Neural cell (in vitro differentiated cells): ENCODE results near the gene GASK1A.

Experiments used
- EP300 ChIP-seq: fragments of 450-650 bp; conservative IDR thresholded peaks from 2 replicates; pipeline ENCODE4 v1.6.1; 2014; ENCODE audit warnings: antibody characterized with exemption, mild to moderate bottlenecking, moderate library complexity; ENCODE audit not compliant: poor library complexity, severe bottlenecking
- MXI1 ChIP-seq: fragments of 450-650 bp; conservative IDR thresholded peaks from 2 replicates; pipeline ENCODE4 v1.6.1; 2014; ENCODE audit warnings: antibody characterized with exemption, mild to moderate bottlenecking; ENCODE audit not compliant: poor library complexity, severe bottlenecking
- POLR2AphosphoS5 ChIP-seq: IDR thresholded peaks from 2 replicates; pipeline ENCODE4 v1.6.1; 2012
- RAD21 ChIP-seq: fragments of 450-650 bp; conservative IDR thresholded peaks from 2 replicates; pipeline ENCODE4 v1.6.1; 2014; ENCODE audit warnings: antibody characterized with exemption, mild to moderate bottlenecking, moderate library complexity
- REST ChIP-seq: IDR thresholded peaks from 2 replicates; pipeline ENCODE4 v1.6.1; 2012; ENCODE audit warnings: borderline replicate concordance
- TAF1 ChIP-seq: IDR thresholded peaks from 2 replicates; pipeline ENCODE4 v1.6.1; 2012; ENCODE audit warnings: low read depth
- TF ChIP-seq, protein P1 (sequence below): fragments of 450-650 bp; IDR thresholded peaks from 2 replicates; pipeline ENCODE4 v1.5.1; 2014; ENCODE audit warnings: antibody characterized with exemption, mild to moderate bottlenecking, moderate library complexity; ENCODE audit not compliant: poor library complexity, severe bottlenecking

- TF ChIP-seq, protein P1, sequence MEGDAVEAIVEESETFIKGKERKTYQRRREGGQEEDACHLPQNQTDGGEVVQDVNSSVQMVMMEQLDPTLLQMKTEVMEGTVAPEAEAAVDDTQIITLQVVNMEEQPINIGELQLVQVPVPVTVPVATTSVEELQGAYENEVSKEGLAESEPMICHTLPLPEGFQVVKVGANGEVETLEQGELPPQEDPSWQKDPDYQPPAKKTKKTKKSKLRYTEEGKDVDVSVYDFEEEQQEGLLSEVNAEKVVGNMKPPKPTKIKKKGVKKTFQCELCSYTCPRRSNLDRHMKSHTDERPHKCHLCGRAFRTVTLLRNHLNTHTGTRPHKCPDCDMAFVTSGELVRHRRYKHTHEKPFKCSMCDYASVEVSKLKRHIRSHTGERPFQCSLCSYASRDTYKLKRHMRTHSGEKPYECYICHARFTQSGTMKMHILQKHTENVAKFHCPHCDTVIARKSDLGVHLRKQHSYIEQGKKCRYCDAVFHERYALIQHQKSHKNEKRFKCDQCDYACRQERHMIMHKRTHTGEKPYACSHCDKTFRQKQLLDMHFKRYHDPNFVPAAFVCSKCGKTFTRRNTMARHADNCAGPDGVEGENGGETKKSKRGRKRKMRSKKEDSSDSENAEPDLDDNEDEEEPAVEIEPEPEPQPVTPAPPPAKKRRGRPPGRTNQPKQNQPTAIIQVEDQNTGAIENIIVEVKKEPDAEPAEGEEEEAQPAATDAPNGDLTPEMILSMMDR = no peak
- TF ChIP-seq POLR2AphosphoS5 (no peak), EP300 (no peak), TAF1 (no peak), REST (no peak), RAD21 (no peak), MXI1 (no peak)
These were observed 21.3 kb downstream of the GASK1A start for GRCh38 chr3:43000387-43000786.
